Thoracic aorta endothelial cell (primary cell): ENCODE data around the gene NEU1. TPM values are rescaled to one million over a fixed set of nuclear protein-coding genes. Genes with fewer than 3 reads are reported as not detected.

ENCODE experiments used
- small RNA-seq: library from RNA; depleted of rRNA; stranded (forward); fragments of <200 nt; gene quantifications from one replicate; pipeline ENCODE3, GENCODE V24; 2012
- total RNA-seq: library from RNA; depleted of rRNA; stranded (reverse); fragments of >200 nt; gene quantifications from 2 replicates; pipeline ENCODE4 v1.2.3, GENCODE V29; 2012

NEU1 gene
- total RNA-seq: 43.5 and 45.3 TPM in 2 replicates

DNA sequence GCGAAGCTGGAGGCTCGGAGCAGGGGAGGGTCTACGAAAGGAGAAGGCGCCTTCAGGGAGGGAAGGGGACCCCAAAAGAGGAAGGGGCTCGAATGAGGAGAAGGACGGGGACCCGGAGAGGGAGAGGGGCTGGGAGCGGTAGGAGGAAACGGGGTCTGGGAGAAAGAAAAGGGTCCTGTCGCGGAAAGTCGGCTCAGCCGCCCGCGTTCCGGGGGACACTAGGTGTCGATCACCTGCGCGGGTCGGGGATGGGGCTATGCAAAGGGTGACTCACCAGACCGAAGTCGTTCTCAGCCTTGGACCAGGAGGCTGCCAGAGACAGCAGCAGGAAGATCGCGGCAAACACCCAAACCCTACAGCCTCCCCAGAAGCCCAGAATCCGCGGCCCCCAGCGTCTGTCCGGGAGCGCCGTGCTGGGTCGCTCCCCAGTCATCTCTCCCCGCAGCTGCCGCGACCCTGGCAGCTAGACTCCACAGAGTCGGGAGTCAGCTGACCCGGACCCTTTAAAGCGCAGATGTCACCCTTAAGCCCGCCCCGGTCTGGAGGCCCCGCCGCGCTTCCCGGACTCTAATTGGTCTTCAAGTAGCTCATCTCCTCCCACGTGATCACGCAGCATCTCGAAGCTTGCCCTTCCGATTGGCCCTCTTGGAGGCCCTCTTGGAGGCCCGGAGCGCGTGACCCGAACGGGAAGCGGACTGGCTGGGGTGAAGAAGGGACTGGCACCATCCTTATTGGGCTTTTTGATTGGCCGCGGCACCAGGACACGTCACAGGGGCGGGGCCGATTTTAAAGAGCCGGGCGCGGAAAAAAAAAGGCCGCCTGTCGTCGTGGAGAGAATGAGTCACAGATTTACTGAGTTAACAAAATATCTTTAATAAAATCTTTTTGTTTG lies at the start of gene NEU1:
TSS of gene NEU1 (minus strand) at position 478 of the 892 bp plus-strand sequence. CDS start at position 433, 45 bp downstream.

DNA sequence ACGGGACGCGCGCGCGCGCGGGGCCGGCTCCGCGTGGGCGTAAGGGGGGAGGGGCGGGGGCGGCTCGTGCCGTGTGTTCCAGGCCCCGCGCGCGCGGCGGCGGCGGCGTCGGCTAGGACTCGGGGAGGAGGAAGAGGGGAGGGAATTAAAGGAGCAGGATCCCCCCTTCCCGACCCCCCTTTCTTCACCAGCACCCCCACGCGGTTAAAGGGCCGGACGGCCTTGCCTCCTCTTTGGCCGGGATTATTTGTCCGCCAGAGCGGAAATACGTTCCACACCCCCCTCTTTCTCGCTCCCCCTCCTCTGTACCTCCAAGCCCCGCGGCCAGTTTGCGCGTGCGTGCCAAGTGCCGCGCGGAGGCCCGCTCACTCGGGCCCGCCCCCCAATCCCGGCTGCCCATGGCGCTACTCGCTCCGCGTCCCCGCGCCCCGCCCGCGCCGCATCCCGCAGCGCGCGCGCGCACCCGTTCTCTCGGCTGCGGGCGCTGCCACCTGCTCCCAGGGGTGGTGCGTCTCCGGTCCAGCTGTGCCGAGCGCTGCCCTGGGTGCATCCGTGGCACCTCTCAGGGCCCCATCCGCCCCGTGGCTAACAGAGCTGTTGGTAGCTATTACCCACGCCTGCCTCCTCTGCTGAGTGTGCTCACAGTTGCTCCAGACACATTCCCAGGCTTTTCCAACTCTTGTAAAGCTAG lies 39.5 kb upstream of the NEU1 start, which contains the start of gene ZBTB12:
TSS of gene ZBTB12 (minus strand) at position 134 of the 691 bp plus-strand sequence. CDS start 781 bp downstream, outside the sequence.

DNA sequence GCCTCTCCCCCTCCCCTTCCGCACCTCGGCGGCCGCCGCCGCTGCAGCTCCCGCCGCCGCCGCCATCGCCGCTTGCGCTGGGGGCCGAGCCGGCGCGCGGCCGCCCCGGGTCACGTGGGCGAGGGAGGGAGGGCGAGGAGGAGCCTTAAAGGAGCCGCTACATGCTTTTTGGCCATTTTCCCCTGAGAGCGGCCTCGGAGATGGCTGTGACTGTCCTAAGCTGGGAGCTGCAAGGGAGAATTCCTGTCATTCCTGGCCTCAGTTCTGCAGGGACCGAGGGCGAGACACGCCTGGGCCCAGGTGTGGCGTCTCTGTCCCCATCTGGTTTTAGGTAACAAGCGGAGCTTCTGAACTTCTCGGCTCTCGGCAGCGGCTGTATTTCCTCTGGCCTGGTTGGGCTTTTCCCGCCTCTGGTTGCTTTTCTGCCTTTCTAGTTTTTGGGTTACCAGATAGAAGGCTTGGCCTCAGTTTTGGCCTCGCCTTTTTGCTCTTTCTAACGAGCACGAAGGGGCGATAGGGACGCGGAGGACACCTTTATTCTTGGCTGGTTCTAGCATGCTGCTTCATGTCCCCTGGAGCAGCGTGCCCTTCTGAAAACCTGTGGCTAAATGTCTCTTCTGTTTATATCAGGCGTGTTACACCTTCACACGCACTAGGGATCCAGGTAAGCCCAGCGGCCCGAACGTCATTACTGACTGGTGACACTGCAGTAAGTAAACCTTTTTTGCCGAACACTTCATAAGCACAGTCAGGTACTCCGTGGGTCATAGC lies 35.2 kb upstream of the NEU1 start, which contains the start of gene EHMT2:
TSS of gene EHMT2 (minus strand) at position 87 of the 771 bp plus-strand sequence. CDS start at position 66, 21 bp downstream.

DNA sequence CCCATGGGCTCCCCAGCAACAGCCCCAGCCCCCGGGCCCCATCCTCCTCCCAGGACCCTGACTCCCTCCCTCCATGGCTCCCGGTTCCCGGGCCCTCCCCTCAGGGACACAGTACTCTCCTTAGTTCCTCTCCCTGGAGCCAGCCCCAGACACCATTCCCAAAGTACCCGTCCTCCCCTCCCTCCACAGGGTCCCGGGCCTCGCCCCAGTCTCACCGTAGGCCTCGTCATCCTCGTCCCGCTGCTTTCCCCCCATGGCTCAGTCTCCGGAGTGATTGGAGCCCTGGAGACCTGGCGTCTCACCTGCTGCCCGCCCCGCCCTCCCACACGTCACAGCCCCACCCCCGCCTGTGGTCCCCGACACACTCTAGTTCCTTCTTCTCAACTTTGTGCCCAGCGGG lies 16.1 kb upstream of the NEU1 start, which contains the start of gene SLC44A4:
TSS of gene SLC44A4 (minus strand) at position 272 of the 400 bp plus-strand sequence. CDS start at position 255, 17 bp downstream.

DNA sequence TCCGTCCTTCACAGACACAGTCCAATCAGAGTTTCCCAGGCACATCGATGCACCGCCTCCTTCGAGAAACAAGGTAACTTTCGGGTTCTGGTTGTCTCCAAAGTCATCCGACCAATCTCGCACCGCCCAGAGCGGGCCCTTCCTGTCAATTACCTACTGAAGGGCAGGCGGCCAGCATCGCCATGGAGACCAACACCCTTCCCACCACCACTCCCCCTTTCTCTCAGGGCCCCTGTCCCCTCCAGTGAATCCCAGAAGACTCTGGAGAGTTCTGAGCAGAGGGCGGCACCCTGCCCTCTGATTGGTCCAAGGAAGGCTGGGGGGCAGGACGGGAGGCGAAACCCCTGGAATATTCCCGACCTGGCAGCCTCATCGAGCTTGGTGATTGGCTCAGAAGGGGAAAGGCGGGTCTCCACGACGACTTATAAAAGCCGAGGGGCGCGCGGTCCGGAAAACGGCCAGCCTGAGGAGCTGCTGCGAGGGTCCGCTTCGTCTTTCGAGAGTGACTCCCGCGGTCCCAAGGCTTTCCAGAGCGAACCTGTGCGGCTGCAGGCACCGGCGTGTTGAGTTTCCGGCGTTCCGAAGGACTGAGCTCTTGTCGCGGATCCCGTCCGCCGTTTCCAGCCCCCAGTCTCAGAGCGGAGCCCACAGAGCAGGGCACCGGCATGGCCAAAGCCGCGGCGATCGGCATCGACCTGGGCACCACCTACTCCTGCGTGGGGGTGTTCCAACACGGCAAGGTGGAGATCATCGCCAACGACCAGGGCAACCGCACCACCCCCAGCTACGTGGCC lies 35.1 kb downstream of the NEU1 start, which contains the start of gene HSPA1B:
TSS of gene HSPA1B (plus strand) at position 453 of the 794 bp plus-strand sequence. CDS start at position 666, 213 bp downstream.

DNA sequence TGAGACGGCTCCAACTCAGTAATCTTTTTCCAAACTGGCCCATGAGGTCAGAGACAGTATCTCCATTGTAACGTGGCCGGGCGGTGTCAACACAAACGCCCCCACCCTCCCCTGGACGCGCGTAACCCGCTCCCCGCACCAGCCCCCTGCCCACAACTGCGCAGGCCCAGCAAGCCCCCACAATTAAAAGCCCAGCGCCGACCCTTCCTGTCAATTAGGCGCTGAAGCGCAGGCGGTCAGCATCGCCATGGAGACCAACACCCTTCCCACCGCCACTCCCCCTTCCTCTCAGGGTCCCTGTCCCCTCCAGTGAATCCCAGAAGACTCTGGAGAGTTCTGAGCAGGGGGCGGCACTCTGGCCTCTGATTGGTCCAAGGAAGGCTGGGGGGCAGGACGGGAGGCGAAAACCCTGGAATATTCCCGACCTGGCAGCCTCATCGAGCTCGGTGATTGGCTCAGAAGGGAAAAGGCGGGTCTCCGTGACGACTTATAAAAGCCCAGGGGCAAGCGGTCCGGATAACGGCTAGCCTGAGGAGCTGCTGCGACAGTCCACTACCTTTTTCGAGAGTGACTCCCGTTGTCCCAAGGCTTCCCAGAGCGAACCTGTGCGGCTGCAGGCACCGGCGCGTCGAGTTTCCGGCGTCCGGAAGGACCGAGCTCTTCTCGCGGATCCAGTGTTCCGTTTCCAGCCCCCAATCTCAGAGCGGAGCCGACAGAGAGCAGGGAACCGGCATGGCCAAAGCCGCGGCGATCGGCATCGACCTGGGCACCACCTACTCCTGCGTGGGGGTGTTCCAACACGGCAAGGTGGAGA lies 47.4 kb downstream of the NEU1 start, which contains the start of the genes HSPA1A and HSPA1L:
TSS of gene HSPA1A (plus strand) at position 519 of the 814 bp plus-strand sequence. CDS start at position 733, 214 bp downstream.
TSS of gene HSPA1L (minus strand) at position 259 of the 814 bp plus-strand sequence. CDS start 3,311 bp downstream, outside the sequence.

Small RNA genes within 50 kb of the gene (small RNA-seq; reads per million reads assigned to genes)
- gene SNORD48: 32.4 reads per million, percentile 97 among the genes with 10 or more reads in this experiment
- not detected for gene SNORD52

Other genes starting within 250 kb of the NEU1 start
- not detected in 2 replicates for gene AIF1, start 247.6 kb downstream of the NEU1 start, total RNA-seq
- 84.0 and 112 TPM in 2 replicates for gene PRRC2A, start 242.1 kb downstream of the NEU1 start, total RNA-seq
- gene BAG6, start 210.2 kb downstream of the NEU1 start, total RNA-seq: 149 and 209 TPM in 2 replicates
- 0.29 TPM in 1 of 2 replicates, not detected in the other for gene APOM, start 206.9 kb downstream of the NEU1 start, total RNA-seq
- 11.8 and 12.0 TPM in 2 replicates for gene C6orf47, start 202.0 kb downstream of the NEU1 start, total RNA-seq
- 11.8 and 15.4 TPM in 2 replicates for gene GPANK1, start 197.8 kb downstream of the NEU1 start, total RNA-seq
- 178 and 196 TPM in 2 replicates for gene CSNK2B, start 196.7 kb downstream of the NEU1 start, total RNA-seq
- gene LY6G5B, start 192.8 kb downstream of the NEU1 start, total RNA-seq: 5.7 and 7.2 TPM in 2 replicates
- gene LY6G5C, start 181.8 kb downstream of the NEU1 start, total RNA-seq: 1.3 and 1.6 TPM in 2 replicates
- 26.7 and 30.5 TPM in 2 replicates for gene ABHD16A, start 159.5 kb downstream of the NEU1 start, total RNA-seq
- not detected in 2 replicates for gene LY6G6F, start 156.0 kb downstream of the NEU1 start, total RNA-seq
- gene LY6G6D, start 147.5 kb downstream of the NEU1 start, total RNA-seq: not detected in 2 replicates
- gene LY6G6C, start 141.1 kb downstream of the NEU1 start, total RNA-seq: not detected in 2 replicates
- not detected in 2 replicates for gene MPIG6B, start 139.4 kb downstream of the NEU1 start, total RNA-seq
- gene DDAH2, start 133.5 kb downstream of the NEU1 start, total RNA-seq: 35.2 and 44.4 TPM in 2 replicates
- gene CLIC1, start 126.3 kb downstream of the NEU1 start, total RNA-seq: 650 and 798 TPM in 2 replicates
- 18.6 and 30.9 TPM in 2 replicates for gene MSH5, start 122.8 kb downstream of the NEU1 start, total RNA-seq
- gene SAPCD1, start 100.2 kb downstream of the NEU1 start, total RNA-seq: 0.66 and 1.6 TPM in 2 replicates
- 0.27 and 0.29 TPM in 2 replicates for gene VWA7, start 85.5 kb downstream of the NEU1 start, total RNA-seq
- gene VARS1, start 67.1 kb downstream of the NEU1 start, total RNA-seq: 80.2 and 96.9 TPM in 2 replicates
- 51.3 and 55.1 TPM in 2 replicates for gene LSM2, start 55.9 kb downstream of the NEU1 start, total RNA-seq
- 0.40 and 0.57 TPM in 2 replicates for gene HSPA1L, start 47.5 kb downstream of the NEU1 start, total RNA-seq
- 35.1 and 75.0 TPM in 2 replicates for gene HSPA1A, start 47.3 kb downstream of the NEU1 start, total RNA-seq
- 26.1 and 97.3 TPM in 2 replicates for gene HSPA1B, start 35.1 kb downstream of the NEU1 start, total RNA-seq
- 0.13 and 0.65 TPM in 2 replicates for gene SLC44A4, start 16.2 kb upstream of the NEU1 start, total RNA-seq
- gene EHMT2, start 34.9 kb upstream of the NEU1 start, total RNA-seq: 34.0 and 40.5 TPM in 2 replicates
- 1.1 and 1.3 TPM in 2 replicates for gene ZBTB12, start 39.3 kb upstream of the NEU1 start, total RNA-seq
- gene C2, start 64.9 kb upstream of the NEU1 start, total RNA-seq: not detected in 2 replicates
- gene CFB, start 83.3 kb upstream of the NEU1 start, total RNA-seq: 1.3 TPM in 2 replicates
- gene NELFE, start 96.2 kb upstream of the NEU1 start, total RNA-seq: 99.7 and 101 TPM in 2 replicates
- 38.3 and 43.7 TPM in 2 replicates for gene SKIC2, start 96.4 kb upstream of the NEU1 start, total RNA-seq
- 13.2 and 14.2 TPM in 2 replicates for gene DXO, start 109.3 kb upstream of the NEU1 start, total RNA-seq
- 0.86 and 1.6 TPM in 2 replicates for gene C4A, start 119.2 kb upstream of the NEU1 start, total RNA-seq
- gene C4B, start 152.0 kb upstream of the NEU1 start, total RNA-seq: 0.43 and 1.9 TPM in 2 replicates
- gene CYP21A2, start 175.6 kb upstream of the NEU1 start, total RNA-seq: not detected in 2 replicates
- gene TNXB, start 246.5 kb upstream of the NEU1 start, total RNA-seq: 0.13 and 2.1 TPM in 2 replicates